HG03378 (cell line): Measurements from ENCODE around the gene ZNF737.
A peak's percentile ranks its signal among the peaks of the same experiment; 100 is the strongest.
"Not testable (repeated sequence)": the region's sequence is repeated elsewhere in the genome, so short reads cannot be mapped to it uniquely, and the experiment has no call there.

Experiments
- ATAC-seq: cut with Tn5 transposase; IDR thresholded peaks from one replicate; pipeline ENCODE4 v1.9.1; 2021; ENCODE audit warnings: mild to moderate bottlenecking, moderate library complexity; ENCODE audit not compliant: unreplicated experiment

ZNF737 gene

DNA sequence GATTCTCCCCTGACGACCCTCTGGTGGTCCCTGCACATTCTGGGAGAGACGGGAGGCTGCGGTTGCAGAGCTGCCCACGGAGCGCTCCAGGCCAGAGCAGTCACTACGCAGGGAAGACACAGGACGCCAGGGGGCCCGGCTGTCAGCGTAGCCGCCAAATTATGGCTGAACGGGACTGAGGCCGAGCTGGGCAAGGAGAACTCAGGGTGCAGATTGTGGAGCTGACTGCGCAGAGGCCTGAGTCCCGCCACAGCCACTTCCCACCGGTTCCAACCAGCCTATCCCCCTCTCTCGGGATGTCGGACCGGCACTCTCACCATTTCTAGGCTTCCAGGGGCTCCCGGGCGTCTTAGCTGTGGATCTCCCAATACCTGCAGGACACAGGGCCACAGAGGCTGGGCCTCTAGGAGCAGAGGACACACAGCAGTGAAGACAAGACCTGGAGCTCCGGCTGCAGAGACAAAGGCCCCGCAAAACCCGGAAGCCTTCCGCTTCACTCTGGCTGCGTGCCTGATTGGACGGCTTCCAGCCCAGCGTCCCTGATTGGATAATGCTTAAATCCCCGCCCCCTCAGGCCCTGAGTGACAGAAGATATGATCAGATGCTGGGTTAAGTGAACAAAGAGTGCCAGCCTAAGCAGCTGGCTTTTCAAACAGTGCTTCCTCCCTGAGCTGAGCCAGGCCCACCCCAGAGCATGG, at the start of gene ZNF737:
Gene ZNF737, minus strand, starts transcription at position 461 of the 698 bp plus-strand sequence. Its CDS starts 141 bp downstream, at position 320.
- ATAC-seq, result peak; percentile 84

DNA sequence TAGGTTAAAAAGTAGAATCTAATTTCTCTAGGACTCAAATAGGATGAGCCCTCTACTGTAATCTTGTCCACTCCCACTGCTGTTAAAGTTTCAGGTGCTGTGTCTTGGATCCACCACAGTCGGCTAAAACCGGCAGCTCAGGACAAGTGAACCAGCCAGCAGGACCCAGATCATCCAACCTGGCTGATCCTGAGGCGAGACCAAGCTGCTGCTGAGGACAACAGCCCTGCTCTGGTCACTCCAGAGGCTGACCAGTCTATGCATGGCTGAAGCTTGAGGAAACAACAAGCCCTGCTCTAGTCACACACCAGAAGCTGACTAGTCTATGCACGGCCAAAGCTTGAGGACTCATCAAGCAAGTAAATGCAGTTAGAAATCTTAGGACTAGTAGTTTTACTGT, 49.4 kb upstream of the ZNF737 start:
- ATAC-seq, result not testable (repeated sequence)

DNA sequence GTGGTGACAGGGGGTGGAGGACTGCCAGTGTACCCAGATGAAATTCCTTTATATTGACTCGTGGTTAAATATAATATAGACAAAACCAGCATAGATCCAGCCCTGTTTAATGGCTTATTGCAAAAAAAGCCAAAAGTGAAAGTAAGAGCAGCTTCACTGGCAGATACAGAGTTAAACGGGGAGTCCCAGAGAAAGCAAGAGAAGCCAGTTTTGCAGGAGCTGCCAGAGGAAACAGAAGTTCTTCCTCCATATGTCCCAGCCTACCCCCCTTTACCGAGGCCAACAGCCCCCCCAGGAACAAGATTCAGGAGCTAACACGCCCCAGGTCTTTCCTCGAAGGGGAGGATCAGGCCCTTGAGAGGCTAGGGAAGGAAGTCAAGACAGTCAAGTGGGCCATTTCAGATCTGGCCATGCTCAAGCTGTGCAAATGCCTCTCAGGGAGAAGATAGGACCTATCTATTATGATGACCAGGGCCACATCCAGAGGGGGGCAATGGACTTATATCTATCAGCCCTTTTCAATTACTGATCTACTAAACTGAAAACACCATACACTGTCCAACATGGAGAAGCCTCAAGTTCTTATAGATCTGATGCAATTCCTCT, 47.2 kb upstream of the ZNF737 start:
- no peak for ATAC-seq

DNA sequence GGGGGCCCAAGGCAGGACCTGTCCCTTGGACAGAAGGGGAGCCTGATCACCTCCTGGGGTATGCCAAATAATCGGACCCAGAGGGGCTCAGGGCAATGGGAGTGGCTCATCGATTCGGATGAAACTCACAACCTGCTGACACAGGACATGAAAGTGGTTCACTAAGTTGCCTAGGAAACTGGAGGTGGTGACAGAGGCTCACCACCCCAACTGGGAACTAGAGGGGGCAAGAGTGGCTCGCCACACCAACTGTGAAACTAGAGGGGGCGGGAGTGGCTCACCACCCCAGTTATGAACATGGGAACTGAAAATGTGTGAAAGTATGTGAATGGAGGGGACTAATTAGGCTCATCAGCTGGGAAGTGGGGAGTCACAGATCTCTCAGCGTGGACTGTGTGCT, 46.3 kb upstream of the ZNF737 start:
- no peak for ATAC-seq

DNA sequence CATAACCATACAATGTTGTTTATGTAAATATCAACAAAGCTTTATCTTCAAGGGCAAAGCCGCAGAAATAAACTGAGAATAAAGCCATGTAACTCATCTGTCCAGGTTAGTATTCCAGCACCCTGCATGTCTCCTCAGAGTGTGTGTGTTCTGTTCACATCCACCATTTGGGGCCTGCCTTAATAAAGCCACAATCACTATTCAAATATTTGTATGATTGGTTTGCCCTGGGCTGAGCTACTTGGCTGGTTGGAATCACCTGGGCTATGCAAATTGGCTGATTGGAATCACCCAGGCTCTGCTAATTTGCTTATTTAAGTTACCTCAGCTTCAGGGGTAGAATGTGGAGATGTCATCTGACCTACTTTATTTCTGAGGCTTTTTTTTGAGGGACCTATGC, 42.4 kb upstream of the ZNF737 start:
- no peak for ATAC-seq

DNA sequence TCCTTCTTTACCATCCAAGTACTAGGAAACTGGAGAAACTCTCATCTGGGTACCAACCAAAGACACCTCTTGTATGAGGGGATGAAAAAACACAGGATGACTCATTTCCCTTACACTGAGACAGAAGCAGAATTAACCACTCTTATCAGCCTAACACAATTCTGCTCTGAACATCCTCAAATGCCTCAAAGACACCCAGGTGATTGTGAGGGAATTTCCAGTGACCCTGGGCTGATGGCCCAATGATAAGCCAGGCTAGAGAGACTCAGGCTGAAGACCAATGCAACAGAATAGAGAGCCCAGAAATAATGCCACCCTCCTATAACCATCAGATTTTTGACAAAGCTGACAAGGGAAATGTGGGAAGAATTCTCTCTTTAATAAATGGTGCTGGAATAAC, 7.0 kb downstream of the ZNF737 start:
- no peak for ATAC-seq

DNA sequence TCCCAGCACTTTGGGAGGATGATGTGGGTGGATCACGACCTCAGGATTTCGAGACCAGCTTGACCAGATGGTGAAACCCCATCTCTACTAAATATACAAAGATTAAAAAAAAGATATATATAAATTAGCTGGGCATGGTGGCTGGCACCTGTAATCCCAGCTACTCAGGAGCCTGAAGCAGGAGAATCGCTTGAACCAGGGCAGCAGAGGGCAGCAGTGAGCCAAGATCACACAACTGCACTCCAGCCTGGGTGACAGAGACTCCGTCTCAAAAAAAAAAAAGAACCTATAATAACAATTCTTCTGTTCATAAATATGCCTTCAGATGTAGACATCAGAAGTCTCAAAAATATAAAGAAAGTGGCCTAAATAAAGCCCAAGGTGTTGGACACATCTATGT, 7.6 kb downstream of the ZNF737 start:
- ATAC-seq, result no peak

DNA sequence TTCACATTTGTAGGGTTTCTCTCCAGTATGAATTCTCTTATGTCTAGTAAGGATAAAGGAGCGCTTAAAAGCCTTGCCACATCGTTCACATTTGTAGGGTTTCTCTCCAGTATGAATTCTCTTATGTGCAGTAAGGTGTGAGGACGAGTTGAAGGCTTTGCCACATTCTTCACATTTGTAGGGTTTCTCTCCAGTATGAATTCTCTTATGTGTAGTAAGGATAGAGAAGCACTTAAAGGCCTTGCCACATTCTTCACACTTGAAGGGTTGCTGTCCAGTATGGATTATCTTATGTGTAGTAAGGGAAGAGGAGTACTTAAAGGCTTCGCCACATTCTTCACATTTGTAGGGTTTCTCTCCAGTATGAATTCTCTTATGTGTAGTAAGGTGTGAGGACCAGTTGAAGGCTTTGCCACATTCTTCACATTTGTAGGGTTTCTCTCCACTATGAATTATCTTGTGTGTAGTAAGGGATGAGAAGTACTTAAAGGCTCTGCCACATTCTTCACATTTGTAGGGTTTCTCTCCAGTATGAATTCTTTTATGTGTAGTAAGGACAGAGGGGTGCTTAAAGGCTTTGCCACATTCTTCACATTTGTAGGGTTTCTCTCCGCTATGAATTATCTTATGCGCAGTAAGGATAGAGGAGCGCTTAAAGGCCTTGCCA, 20.8 kb downstream of the ZNF737 start:
- ATAC-seq, result not testable (repeated sequence)

DNA sequence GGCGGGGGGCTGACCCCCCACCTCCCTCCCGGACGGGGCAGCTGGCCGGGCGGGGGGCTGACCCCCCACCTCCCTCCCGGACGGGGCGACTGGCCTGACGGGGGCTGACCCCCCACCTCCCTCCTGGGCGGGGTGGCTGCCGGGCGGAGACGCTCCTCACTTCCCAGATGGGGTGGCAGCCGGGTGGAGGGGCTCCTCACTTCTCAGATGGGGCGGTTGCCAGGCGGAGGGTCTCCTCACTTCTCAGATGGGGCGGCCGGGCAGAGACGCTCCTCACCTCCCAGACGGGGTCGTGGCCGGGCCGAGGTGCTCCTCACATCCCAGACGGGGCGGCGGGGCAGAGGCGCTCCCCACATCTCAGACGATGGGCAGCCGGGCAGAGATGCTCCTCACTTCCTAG, 35.3 kb downstream of the ZNF737 start:
- ATAC-seq, result not testable (repeated sequence)

DNA sequence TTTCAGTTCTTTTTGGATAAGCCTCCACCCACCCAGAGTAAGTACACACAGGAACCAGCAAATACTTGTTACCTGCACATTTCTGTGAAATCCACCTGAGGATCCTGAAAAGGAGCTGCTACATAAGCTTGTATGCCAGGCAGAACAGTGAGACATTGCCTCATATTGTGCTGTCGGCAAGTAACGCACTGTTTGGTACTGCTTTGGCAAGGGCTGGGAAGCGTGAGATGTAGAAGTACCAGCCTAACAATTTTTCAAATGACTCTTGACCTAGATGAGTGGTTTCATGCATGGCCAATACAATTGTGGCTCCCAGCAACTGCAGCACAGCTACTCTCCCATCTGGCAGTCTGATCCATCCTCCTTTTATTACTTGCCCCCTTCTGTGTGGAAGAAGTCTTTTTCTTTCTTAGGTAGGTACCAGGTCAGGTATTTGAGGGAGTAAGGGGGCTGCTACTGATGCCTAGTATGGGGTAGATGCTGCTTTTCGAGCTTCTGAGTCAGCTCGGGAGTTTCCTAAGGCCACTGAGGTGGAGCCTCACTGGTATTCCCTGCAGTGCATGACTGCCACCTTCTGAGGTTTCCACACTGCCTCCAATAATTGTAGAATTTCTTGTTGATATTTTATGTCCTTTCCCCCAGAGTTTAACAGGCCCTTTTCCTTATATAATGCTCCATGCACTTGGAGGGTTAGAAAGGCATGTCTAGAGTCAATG, 52.2 kb downstream of the ZNF737 start:
- no peak for ATAC-seq

DNA sequence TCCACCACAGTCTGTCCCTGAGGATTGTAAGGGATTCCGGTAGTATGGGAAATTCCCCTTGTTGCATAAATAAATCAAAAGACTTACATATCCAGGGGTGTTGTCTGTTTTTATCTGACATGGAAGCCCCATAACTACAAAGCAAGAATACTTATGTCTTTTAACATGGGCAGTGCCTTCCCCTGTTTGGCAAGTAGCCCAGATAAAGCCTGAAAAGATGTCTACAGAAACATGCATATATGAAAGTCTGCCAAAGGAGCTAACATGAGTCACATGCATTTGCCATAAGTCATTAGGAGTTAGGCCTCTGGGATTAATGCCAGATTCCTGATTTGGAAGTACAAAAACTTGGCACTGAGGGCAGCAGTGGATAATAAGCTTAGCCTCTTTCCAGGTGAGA, 62.1 kb downstream of the ZNF737 start:
- ATAC-seq, result no peak
